ENCODE data around the gene RGS13. TPM values are rescaled to one million over a fixed set of nuclear protein-coding genes. Genes with fewer than 3 reads are reported as not detected.

Gene RGS13
- total RNA-seq, 2 experiments from 2014 or later, result 80.4 to 214 TPM

- Histone ChIP-seq H3K9me2 (ENCODE audit: insufficient read depth, low read length) (no peaks in the 10 kb centered on the region), H4K20me1 (ENCODE audit: insufficient read depth, low read length) (no peaks in the 10 kb centered on the region), H3K4me2 (ENCODE audit: low read length) (no peak overlapping the region), H3K36me3 (ENCODE audit: insufficient read depth, low read length) (no peaks in the 10 kb centered on the region), H3K79me2 (ENCODE audit: insufficient read depth, low read depth, low read length) (no peaks in the 10 kb centered on the region), H3K4me1 (ENCODE audit: insufficient read depth, low read length, poor library complexity, severe bottlenecking) (no peaks in the 10 kb centered on the region), H2AFZ (ENCODE audit: low read length) (no peak overlapping the region), H3K27ac (ENCODE audit: low read depth, low read length, poor library complexity, severe bottlenecking) (no peak overlapping the region), H3K9me3 (ENCODE audit: low read length) (no peaks in the 10 kb centered on the region), H3K4me3 (ENCODE audit: low read depth, low read length, poor library complexity, severe bottlenecking) (no peak overlapping the region)
- no peak for DNase-seq (ENCODE audit: low spot score)
- intact Hi-C loops (cut with micrococcal nuclease; ENCODE audit: unreplicated experiment), result no loop called here
- no peak for TF ChIP-seq EZH2phosphoT487 (IDR thresholded peaks at IDR 0.05; ENCODE audit: borderline replicate concordance, low read depth, low read length)
- TF ChIP-seq CTCF (conservative IDR thresholded peaks at IDR 0.05; ENCODE audit: low read length), result no peak
- BruUV-seq (replicated peaks), result no TSS peak
- POLR2A ChIA-PET, result interaction anchor here (0.6 to 0.8 kb wide), 3 partner anchors 22 to 135 kb away, joined by 3 to 4 read pairs (median 4); no protein-coding TSS in a partner anchor
- CTCF ChIA-PET (ENCODE audit: unreplicated experiment), result no interaction called here
These were observed 61.8 kb downstream of the RGS13 start for GRCh38 chr1:192697771-192698170.

GRCh38 chr1:192698731-192699130 is 62.8 kb downstream of the RGS13 start:
- CTCF ChIA-PET (ENCODE audit: unreplicated experiment), result interaction anchor here (0.5 to 0.6 kb wide), 2 partner anchors 312 to 1853 kb away, joined by 3 to 4 read pairs; no protein-coding TSS in a partner anchor
- no TSS peak for BruUV-seq (replicated peaks)

More at GRCh38 chr1:192698731-192699130, 62.8 kb downstream of the RGS13 start:
- no peaks in the 10 kb centered on the region for H4K20me1 ChIP-seq (ENCODE audit: insufficient read depth, low read length)
- H3K9me3 ChIP-seq (ENCODE audit: low read length), result no peaks in the 10 kb centered on the region
- no peak overlapping the region for H3K4me2 ChIP-seq (ENCODE audit: low read length)
- H3K79me2 ChIP-seq (ENCODE audit: insufficient read depth, low read depth, low read length), result no peaks in the 10 kb centered on the region
- 0 out of 2 replicates have a peak, but pooled peaks cover 2% of the 10 kb centered on the region for H3K9me2 ChIP-seq (ENCODE audit: insufficient read depth, low read length)
- TF ChIP-seq EZH2phosphoT487 (IDR thresholded peaks at IDR 0.05; ENCODE audit: borderline replicate concordance, low read depth, low read length) (no peak), CTCF (conservative IDR thresholded peaks at IDR 0.05; ENCODE audit: low read length) (no peak)
- DNase-seq (ENCODE audit: low spot score), result no peak
- H2AFZ ChIP-seq (ENCODE audit: low read length), result no peak overlapping the region
- no peak overlapping the region for H3K4me3 ChIP-seq (ENCODE audit: low read depth, low read length, poor library complexity, severe bottlenecking)
- intact Hi-C loops (cut with micrococcal nuclease; ENCODE audit: unreplicated experiment), result no loop called here
- no peak overlapping the region for H3K27ac ChIP-seq (ENCODE audit: low read depth, low read length, poor library complexity, severe bottlenecking)
- no peaks in the 10 kb centered on the region for H3K4me1 ChIP-seq (ENCODE audit: insufficient read depth, low read length, poor library complexity, severe bottlenecking)
- POLR2A ChIA-PET, result interaction anchor here (0.5 to 0.8 kb wide), 9 partner anchors 50 to 1727 kb away, joined by 3 to 5 read pairs (median 4); no protein-coding TSS in a partner anchor
- H3K36me3 ChIP-seq (ENCODE audit: insufficient read depth, low read length), result no peaks in the 10 kb centered on the region

All from OCI-LY7 (cell line).